Measurements from ENCODE around the gene MLNR.
A peak's percentile ranks its signal among the peaks of the same experiment; 100 is the strongest.

MLNR gene

GRCh38 chr13:49247643-49248621 is 27.8 kb downstream of the MLNR start, which contains the start of gene CDADC1:
TSS of gene CDADC1 (plus strand) at chr13:49247925. CDS start at chr13:49248038, 113 bp downstream.
- peak within 1 kb of the TSS; percentile 77 for H3K27ac ChIP-seq
- TF ChIP-seq, protein P1, sequence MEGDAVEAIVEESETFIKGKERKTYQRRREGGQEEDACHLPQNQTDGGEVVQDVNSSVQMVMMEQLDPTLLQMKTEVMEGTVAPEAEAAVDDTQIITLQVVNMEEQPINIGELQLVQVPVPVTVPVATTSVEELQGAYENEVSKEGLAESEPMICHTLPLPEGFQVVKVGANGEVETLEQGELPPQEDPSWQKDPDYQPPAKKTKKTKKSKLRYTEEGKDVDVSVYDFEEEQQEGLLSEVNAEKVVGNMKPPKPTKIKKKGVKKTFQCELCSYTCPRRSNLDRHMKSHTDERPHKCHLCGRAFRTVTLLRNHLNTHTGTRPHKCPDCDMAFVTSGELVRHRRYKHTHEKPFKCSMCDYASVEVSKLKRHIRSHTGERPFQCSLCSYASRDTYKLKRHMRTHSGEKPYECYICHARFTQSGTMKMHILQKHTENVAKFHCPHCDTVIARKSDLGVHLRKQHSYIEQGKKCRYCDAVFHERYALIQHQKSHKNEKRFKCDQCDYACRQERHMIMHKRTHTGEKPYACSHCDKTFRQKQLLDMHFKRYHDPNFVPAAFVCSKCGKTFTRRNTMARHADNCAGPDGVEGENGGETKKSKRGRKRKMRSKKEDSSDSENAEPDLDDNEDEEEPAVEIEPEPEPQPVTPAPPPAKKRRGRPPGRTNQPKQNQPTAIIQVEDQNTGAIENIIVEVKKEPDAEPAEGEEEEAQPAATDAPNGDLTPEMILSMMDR (conservative IDR thresholded peaks at IDR 0.05), result no peak

GRCh38 chr13:49248622-49249002 is 28.5 kb downstream of the MLNR start:
- H3K27ac ChIP-seq, result peak overlapping the region; percentile 77
- TF ChIP-seq, protein P1 (conservative IDR thresholded peaks at IDR 0.05), result peak; percentile 54

DNA sequence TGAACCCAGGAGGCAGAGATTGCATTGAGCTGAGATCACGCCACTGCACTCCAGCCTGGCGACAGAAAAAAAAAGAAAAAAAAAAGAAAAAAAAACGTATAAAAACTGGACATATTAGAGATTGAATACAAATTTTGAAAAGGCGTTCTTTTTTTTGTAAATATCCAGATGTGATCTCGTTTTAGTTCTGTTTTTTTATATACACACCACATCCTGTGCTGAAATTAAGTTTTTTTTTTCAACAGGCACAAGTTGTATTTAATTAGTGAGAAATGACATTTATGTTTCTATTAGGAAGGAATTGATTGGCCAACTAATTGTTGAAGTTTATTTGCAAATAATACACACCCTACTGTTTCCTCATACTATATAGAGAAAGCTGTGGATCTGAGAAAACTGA is 31.2 kb downstream of the MLNR start:
- TF ChIP-seq, protein P1 (conservative IDR thresholded peaks at IDR 0.05), result no peak
- no peak overlapping the region for H3K27ac ChIP-seq

GRCh38 chr13:49253310-49253709 is 33.2 kb downstream of the MLNR start:
- TF ChIP-seq, protein P1 (conservative IDR thresholded peaks at IDR 0.05), result no peak
- no peak overlapping the region for H3K27ac ChIP-seq

- TF ChIP-seq, protein P1 (conservative IDR thresholded peaks at IDR 0.05), result no peak
- H3K27ac ChIP-seq, result no peak overlapping the region
Measured at GRCh38 chr13:49254007-49254406, 33.9 kb downstream of the MLNR start.

DNA sequence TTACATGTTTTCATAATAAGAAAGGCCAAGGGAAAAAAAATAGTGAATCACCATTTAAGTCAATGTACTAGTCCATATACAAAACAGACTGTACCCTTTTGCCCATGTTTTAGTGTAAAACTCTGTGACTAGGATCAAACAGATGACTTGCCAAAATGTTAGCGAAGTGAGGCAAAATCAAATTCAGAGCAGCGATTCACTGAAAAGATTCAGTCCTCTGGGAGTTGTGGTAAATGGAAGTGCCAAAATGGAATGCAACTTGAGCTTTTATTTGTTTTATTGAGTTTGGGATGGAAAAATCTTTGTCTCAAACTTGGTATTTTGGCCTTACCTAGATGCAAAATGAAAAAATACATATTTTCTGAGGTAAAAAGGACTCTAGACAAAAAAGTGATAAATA is 36.7 kb downstream of the MLNR start:
- H3K27ac ChIP-seq, result no peak overlapping the region
- TF ChIP-seq, protein P1 (conservative IDR thresholded peaks at IDR 0.05), result no peak

DNA sequence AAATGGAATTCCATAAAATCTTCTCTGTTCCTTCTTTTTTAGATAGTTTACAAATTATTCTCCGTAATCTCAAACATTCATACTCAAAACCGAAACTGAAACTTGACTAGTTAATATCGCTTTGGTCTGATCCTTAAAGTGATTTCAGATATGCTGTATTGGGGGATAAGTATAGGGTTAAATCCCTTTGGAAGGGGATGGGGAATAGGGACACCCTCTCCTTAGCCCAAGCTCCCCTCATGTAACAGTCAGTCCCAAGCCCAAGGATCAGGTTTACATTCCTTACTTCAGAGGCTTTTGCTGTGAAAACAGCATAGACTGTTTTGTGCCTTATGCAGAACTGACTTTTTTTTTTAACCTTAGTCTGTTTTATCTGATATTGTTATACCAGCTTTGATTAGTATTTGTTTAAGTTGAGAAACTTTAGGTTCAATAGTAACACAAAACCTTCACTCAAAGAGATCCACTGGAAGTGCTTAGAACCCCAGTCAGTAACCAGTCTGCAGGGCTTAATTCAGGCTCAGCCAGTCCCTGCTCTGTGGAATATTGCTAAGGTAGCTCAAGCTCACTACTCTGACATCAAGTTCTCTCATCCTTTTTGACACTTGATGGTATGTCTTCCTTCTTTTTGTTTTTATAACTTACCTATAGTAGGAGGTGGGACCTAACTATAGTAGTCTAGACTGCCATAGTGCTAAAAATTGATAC is 38.1 kb downstream of the MLNR start:
- TF ChIP-seq, protein P1 (conservative IDR thresholded peaks at IDR 0.05), result no peak
- no peak overlapping the region for H3K27ac ChIP-seq
